GM19099 (cell line): ENCODE measurements around the gene FAM13C.

ENCODE experiments used
- POLR2A ChIP-seq: IDR thresholded peaks from 3 replicates; pipeline ENCODE4 v1.6.1; 2011; ENCODE audit warnings: low read depth; ENCODE audit not compliant: insufficient read length; ENCODE audit errors: extremely low read depth

FAM13C gene

DNA sequence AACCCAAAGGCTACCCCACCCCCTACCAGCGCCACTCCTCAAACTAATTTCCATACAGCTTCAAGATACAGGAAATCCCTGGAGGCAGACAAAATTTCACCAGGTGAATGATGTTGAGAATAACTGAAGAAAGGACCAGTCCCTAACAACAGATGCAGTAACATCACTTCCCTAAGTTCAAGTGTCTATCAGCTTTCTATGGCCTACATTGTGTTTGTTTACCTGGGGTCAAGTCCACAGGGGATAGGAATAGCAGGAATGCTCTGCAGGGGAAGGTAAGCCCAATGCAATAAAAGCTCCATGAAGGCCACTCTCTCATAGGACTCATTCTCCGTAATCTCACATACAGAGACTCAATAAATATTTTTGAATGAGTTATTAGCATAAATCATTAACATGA is 26.9 kb downstream of the FAM13C start:
- TF ChIP-seq POLR2A: no peak

DNA sequence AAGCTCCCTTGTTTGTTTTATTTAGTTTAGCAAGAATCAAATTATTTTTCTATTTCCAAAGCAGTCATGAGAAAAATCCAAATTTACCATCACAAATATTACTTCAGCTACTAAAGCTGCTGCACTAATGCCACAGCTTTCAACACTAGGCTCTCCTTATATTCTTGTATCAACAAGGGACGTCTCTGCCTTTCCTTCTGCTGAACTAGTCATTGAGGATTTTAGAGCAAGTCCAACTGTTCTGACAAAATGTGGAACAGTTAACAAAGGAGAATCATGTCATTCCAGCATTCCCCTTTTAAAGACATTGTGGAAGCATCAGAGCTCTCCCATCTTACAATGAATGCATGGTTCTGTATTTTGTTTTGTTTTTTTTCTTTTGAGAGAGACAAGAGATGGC is 28.6 kb downstream of the FAM13C start:
- no peak for TF ChIP-seq POLR2A

DNA sequence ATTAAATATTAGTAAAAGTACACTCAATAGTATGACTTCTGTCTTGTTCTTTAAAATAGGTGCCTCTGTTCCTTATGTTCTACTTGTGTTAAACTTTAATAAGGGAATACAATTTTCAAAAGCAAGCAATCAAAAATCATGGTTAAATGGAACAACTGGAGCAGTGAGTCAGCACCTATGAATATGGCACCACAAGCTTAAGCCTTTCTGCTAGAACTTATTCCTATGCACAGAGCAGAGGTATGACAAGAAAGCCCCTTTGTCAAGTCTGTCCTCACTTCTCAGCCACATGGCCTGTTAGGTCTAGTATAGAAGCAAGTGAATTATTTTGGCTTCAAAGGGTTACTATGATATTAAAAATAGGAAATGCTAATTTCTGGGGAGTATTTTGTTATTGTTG is 29.8 kb downstream of the FAM13C start:
- TF ChIP-seq POLR2A: no peak

DNA sequence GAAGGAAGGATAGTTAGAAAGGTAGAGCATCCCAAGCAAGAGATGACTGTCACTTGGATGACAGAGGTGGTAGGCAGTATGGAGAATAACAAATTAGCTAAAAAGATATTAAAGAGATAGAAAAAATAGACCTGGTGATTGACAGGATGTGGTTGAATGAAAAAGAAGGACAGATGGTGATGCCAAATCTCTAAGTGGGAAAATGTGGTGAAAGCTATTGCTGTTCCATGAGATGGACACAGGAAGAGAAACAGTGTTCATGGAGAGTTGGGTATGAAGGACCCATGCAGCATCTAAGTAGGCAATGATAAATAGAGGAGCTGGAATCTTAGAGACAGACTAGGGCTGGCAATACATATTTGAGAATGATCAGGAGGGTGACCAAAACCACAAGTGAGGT is 30.7 kb downstream of the FAM13C start:
- no peak for TF ChIP-seq POLR2A

DNA sequence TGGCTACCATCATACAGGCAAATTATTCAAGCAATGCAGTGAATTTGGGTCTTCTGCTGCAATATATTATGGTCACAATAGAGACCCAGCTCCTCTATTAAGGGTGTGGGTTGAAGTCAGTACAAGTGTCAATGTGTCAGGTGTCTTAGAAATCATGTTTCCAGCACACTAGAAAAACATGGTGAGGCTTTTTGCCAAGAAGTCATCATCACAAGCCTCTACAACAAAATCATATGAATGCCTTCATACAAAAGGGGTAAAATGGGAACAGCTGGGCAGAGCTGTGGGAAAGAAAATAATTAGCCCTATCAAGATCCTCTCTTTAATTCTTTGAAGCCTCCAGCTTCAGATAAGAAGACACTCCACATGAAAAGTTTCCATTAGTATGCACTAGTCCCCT is 37.2 kb downstream of the FAM13C start:
- no peak for TF ChIP-seq POLR2A

DNA sequence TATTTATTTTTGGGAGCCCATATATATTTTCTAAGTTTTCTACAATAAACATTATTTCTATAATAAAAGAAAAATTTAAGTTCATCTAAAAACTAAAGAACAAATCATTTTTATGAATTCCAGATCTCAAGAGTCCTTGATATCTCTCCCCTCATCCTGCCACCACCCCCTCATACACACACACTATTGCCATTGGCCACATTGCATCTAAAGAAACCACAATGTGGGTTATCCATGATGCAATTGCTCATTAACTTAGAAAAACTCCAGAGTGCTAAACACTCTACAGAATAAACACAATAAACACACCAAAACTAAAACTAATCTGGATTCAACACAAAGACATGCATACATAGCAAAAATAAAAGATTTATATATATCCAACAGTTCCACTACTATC is 37.8 kb downstream of the FAM13C start:
- no peak for TF ChIP-seq POLR2A

DNA sequence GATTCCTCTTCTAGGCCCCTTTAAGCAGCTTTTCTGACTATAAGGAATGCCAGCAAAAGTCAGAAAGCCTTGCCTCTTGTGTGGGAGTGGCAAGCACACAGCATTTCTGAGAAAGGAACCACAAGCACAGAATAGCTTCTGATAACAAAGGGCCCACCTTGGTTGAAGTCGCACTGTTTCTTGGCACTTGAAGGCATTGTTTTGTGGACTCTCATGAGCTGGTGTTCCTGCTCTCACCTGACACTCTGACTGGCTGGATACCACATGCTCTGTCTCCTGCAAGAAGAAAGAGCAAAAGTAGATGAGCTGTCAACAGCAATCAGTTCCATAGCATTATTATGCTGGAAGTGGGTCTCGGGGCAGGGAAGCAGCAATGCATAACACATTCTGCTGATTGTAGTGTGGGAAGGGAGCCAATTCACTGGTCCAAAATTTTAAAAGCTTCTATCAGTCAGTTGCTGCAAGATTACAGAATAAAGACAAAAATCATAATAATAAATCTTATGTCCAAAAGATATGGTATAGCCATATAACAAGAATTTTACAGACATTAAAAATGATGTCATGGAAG is 38.4 kb downstream of the FAM13C start:
- TF ChIP-seq POLR2A: no peak

DNA sequence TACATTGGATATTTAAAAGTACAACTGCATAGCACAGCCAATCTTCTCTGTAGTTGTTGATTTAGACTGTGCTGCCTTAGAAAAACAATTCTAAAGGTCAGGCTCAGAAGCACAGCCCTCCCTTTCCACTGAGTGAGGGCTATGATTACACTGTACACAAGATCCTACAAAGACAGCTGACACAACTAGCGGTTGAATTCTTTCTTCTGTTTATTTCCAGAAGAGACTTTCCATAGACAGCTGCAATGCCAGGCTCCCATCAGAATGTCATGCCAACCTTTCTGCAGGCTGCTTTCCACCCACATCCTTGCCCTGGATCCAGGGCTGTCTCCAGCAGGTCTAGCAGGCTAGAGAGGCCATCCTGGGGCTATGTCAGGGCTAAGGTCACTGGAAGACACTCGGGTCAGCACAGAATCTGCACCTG is 39.3 kb downstream of the FAM13C start:
- TF ChIP-seq POLR2A: no peak

DNA sequence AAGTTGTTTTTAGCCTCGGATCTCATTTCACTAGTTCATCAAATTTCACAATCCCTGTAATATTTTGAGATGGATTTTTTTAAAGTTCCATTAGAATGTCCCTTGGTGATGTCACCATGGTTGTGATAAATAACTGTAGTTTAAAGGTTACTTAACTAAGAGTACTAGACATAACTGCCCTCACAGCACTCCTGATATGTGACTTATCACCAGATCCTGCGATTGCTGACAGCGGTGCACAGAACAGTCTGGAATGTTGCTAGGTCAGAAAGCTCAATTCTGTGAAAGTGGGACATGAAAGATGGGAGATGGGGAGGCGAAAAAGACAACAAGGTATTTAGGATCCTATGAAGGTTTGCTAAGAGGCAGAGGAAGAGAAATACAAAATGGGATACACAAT is 40.2 kb downstream of the FAM13C start:
- TF ChIP-seq POLR2A: no peak

DNA sequence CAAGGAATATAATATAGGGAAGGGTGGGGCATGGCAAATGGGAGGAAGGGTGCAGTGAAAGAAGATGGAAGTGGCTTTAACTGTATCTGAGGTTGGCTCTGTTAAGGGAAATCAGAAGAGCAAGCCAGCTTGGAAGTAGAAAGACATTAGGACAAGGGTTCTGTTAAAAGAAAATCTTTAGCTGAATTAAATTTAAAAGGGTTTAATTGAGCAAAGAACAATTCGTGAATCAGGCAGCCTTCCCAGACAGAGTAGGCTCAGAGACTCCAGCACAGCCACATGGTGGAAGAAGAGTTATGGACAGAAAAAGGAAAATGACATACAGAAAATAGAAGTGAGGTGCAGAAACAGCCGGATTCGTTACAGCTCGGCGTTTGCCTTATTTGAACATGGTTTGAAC is 42.0 kb downstream of the FAM13C start:
- no peak for TF ChIP-seq POLR2A

DNA sequence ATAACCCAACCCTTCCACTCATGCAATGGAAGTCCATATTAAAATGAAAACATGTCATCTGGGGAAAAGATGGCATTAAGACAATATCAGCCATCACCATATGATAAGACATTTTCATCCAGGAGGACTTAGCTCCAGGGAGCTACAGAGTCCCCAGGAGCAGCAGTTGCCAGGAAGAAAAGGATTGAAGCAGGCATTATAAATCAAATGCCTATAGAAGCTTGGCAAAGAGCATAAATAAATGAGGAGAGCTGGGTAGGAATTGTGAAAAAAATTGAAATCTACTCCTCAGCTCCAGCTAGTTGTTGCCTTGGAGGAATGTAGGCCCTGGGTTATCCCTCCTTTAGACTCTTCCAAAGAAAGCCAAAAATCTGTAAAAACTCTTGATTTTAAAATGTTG is 42.5 kb downstream of the FAM13C start:
- no peak for TF ChIP-seq POLR2A

DNA sequence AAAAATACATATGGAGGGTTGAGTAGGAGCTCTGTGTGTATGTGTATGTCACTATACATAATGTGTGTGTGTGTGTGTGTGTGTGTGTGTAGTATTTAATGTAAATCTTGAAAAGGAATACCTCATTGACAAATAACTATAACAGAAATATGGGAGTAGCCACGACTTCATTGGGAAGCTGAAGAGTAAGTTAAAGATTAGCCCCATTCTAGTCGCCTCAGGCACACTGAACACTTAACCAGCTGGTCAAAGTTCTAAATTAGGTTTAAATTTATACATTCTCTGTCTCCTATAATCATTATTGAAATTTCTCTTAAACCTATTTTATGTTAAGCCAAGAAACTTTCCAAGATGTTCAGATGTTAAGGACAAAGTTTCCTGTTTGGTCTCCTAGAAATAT is 45.3 kb downstream of the FAM13C start:
- no peak for TF ChIP-seq POLR2A

DNA sequence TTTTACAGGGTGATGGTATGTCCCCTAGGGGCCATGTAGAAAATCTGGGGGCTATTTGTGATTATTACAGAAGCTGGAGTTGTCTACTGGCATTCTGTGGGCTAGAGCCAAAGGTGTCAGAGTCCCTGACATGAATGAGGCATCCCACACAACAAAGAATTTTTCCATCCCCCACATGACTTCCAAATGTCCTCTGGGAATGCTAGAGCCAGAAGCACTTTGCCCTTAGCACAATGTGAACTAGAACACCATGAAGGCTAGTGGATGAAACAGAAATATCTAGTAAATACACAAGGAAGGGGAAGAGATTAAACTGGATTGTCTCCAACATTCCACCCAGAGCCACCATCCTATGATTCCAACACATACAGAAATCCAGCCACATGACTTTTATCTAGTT is 46.9 kb downstream of the FAM13C start:
- no peak for TF ChIP-seq POLR2A

DNA sequence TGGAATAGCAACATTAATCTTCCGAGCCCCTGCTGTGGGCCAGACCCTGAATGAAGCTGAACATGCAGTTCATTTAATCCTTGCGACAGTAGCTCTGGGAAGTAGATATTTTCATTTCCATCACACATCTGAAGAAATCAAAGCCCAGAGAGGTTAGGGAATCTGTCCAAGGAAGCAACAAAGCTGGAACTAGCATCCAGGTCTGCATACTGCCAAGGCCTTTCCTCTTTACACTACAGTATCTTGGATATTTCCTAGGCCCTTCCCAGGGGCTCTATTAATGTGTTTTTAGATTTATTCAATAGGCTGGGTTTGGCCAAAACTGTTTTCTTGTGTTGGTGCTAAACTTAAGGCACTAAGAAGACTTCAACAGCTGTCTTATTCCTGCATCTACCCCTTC is 48.1 kb downstream of the FAM13C start:
- TF ChIP-seq POLR2A: no peak

DNA sequence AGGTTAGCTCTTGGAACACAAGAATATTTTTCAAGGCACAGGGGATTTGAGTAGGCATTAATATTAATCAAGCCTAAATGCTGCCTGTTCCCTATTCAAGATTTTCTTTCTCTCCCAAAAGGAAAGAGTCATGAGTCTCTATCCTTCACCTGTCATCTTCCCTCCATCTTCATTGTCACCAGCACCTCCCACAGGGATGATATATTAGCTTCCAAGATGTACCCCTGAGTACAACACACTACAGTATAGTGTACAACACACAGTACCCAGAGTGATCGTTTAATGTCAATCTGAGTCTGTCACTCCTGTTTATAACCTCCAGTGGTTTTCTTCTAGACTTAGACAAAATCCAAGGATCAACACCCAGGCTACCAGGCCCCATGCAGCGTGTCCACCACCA is 50.1 kb downstream of the FAM13C start:
- no peak for TF ChIP-seq POLR2A

DNA sequence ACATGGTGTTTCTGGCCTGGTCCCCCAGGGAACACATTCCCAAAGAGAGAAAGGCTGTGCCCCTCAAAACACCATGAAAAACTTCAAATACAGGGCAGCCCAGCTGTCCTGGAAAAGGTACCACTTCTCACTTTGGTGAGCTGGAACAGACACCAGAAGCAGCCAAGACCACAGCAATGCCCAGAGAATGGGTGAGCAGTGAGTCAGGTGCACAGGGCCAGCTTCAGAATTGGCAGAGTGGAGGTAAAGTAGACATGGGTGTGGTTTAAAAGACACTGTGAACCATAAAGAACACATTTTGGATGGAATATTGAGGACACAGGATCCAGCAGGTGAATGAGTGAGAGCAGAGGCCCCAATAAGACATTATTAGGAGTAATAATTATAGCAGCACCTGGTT is 51.3 kb downstream of the FAM13C start:
- no peak for TF ChIP-seq POLR2A

DNA sequence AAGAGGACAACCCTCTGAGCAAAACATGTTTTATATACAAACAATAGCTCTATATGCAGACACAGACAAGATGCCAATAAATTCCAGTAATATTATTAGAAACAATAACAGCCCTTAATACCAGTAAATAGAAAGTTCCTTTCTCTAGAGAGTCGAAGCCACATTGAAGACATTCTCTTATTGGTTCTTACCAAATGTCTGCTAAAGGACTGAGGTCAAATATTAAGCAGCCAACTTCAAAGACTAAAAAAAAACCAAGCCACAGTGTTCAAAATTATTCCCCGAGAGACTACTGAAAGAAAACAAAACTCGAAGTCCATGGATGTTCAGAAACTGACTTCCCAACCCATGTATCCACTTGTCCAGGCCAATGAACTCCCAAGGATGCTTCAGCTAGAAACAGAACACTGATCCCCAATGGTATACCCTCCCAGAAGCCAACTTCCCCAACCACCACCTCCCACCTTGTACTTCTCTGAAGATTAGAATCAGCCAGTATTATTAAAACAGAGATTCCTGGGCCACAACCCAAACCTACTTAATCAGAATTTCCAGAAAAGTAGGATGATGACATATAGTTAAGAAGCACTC is 51.9 kb downstream of the FAM13C start:
- no peak for TF ChIP-seq POLR2A
